ENCODE measurements around the gene APBB2.
A peak's percentile ranks its signal among the peaks of the same experiment; 100 is the strongest.

The APBB2 gene

GRCh38 chr4:41029098-41029497 is 185.2 kb downstream of the APBB2 start:
- Histone ChIP-seq H3K27ac (ENCODE audit: poor library complexity, severe bottlenecking) (peak overlapping the region; percentile 46), H3K4me3 (ENCODE audit: severe bottlenecking) (no peak overlapping the region), H3K9me3 (ENCODE audit: severe bottlenecking) (peaks cover 17% of the 10 kb centered on the region), H3K27me3 (ENCODE audit: insufficient read depth, poor library complexity, severe bottlenecking) (no peaks in the 10 kb centered on the region), H3K4me1 (ENCODE audit: insufficient read depth, poor library complexity, severe bottlenecking) (peaks cover 10% of the 10 kb centered on the region), H3K36me3 (ENCODE audit: low read depth) (peaks cover 16% of the 10 kb centered on the region; the same call in 1 of the 2 replicates)
- no peak for TF ChIP-seq CTCF (IDR thresholded peaks at IDR 0.05; ENCODE audit: poor library complexity, severe bottlenecking)
- ATAC-seq (ENCODE audit: low read depth) (no peak), DNase-seq (ENCODE audit: low spot score) (no peak)

GRCh38 chr4:41028392-41029076 is 185.8 kb downstream of the APBB2 start:
- Histone ChIP-seq H3K27ac (ENCODE audit: poor library complexity, severe bottlenecking) (peak overlapping the region; percentile 46), H3K36me3 (ENCODE audit: low read depth) (peaks cover 16% of the 10 kb centered on the region; the same call in 1 of the 2 replicates), H3K9me3 (ENCODE audit: severe bottlenecking) (peaks cover 17% of the 10 kb centered on the region), H3K27me3 (ENCODE audit: insufficient read depth, poor library complexity, severe bottlenecking) (no peaks in the 10 kb centered on the region), H3K4me1 (ENCODE audit: insufficient read depth, poor library complexity, severe bottlenecking) (peaks cover 10% of the 10 kb centered on the region), H3K4me3 (ENCODE audit: severe bottlenecking) (no peak overlapping the region)
- DNase-seq (ENCODE audit: low spot score) (no peak), ATAC-seq (ENCODE audit: low read depth) (peak; percentile 44; the same call in 2 of the 3 replicates)
- no peak for TF ChIP-seq CTCF (IDR thresholded peaks at IDR 0.05; ENCODE audit: poor library complexity, severe bottlenecking)

- peaks cover 17% of the 10 kb centered on the region for H3K9me3 ChIP-seq (ENCODE audit: severe bottlenecking)
- H3K4me1 ChIP-seq (ENCODE audit: insufficient read depth, poor library complexity, severe bottlenecking): peaks cover 10% of the 10 kb centered on the region
- no peak for TF ChIP-seq CTCF (IDR thresholded peaks at IDR 0.05; ENCODE audit: poor library complexity, severe bottlenecking)
- H3K36me3 ChIP-seq (ENCODE audit: low read depth): peaks cover 14% of the 10 kb centered on the region; the same call in 1 of the 2 replicates
- H3K27ac ChIP-seq (ENCODE audit: poor library complexity, severe bottlenecking): no peak overlapping the region
- H3K27me3 ChIP-seq (ENCODE audit: insufficient read depth, poor library complexity, severe bottlenecking): no peaks in the 10 kb centered on the region
- ATAC-seq (ENCODE audit: low read depth): no peak
- no peak for DNase-seq (ENCODE audit: low spot score)
- H3K4me3 ChIP-seq (ENCODE audit: severe bottlenecking): no peak overlapping the region
Observed at GRCh38 chr4:41026971-41027370, 187.4 kb downstream of the APBB2 start.

- TF ChIP-seq CTCF (IDR thresholded peaks at IDR 0.05; ENCODE audit: poor library complexity, severe bottlenecking): no peak
- peaks cover 14% of the 10 kb centered on the region; the same call in 1 of the 2 replicates for H3K36me3 ChIP-seq (ENCODE audit: low read depth)
Observed at GRCh38 chr4:41025824-41026223, 188.5 kb downstream of the APBB2 start.

More at GRCh38 chr4:41025824-41026223, 188.5 kb downstream of the APBB2 start:
- no peak for ATAC-seq (ENCODE audit: low read depth)
- H3K4me3 ChIP-seq (ENCODE audit: severe bottlenecking): no peak overlapping the region
- H3K9me3 ChIP-seq (ENCODE audit: severe bottlenecking): peaks cover 17% of the 10 kb centered on the region
- H3K27ac ChIP-seq (ENCODE audit: poor library complexity, severe bottlenecking): no peak overlapping the region
- no peak for DNase-seq (ENCODE audit: low spot score)
- peaks cover 10% of the 10 kb centered on the region for H3K4me1 ChIP-seq (ENCODE audit: insufficient read depth, poor library complexity, severe bottlenecking)
- no peaks in the 10 kb centered on the region for H3K27me3 ChIP-seq (ENCODE audit: insufficient read depth, poor library complexity, severe bottlenecking)

All from RWPE2 (cell line).